Ishikawa (cell line): ENCODE measurements around the gene ICAM1.

Experiments
- CEBPB ChIP-seq: IDR thresholded peaks from 2 replicates; pipeline ENCODE4 v1.6.1; 2012
- CREB1 ChIP-seq: IDR thresholded peaks from 2 replicates; pipeline ENCODE4 v1.6.1; 2012; ENCODE audit warnings: low read depth
- EGR1 ChIP-seq: IDR thresholded peaks from 2 replicates; pipeline ENCODE4 v1.6.1; 2012
- EP300 ChIP-seq: IDR thresholded peaks from 2 replicates; pipeline ENCODE4 v1.6.1; 2012; ENCODE audit warnings: borderline replicate concordance
- FOXM1 ChIP-seq: IDR thresholded peaks from 2 replicates; pipeline ENCODE4 v1.6.1; 2012; ENCODE audit warnings: low read depth, borderline replicate concordance
- MAX ChIP-seq: IDR thresholded peaks from 2 replicates; pipeline ENCODE4 v1.6.1; 2012
- NFIC ChIP-seq: IDR thresholded peaks from 2 replicates; pipeline ENCODE4 v1.6.1; 2012
- RAD21 ChIP-seq: IDR thresholded peaks from 2 replicates; pipeline ENCODE4 v1.6.1; 2012; ENCODE audit warnings: low read depth
- TAF1 ChIP-seq: IDR thresholded peaks from 2 replicates; pipeline ENCODE4 v1.6.1; 2012; ENCODE audit warnings: low read depth, mild to moderate bottlenecking
- TCF12 ChIP-seq: IDR thresholded peaks from 2 replicates; pipeline ENCODE4 v1.6.1; 2012; ENCODE audit warnings: low read depth
- TEAD4 ChIP-seq: IDR thresholded peaks from 2 replicates; pipeline ENCODE4 v1.6.1; 2012
- YY1 ChIP-seq: IDR thresholded peaks from 2 replicates; pipeline ENCODE4 v1.6.1; 2012; ENCODE audit warnings: low read depth
- ZBTB7A ChIP-seq: IDR thresholded peaks from 2 replicates; pipeline ENCODE4 v1.6.1; 2012; ENCODE audit warnings: low read depth
- TF ChIP-seq, protein P1 (sequence below): IDR thresholded peaks from 2 replicates; pipeline ENCODE4 v1.6.1; 2012
- TF ChIP-seq, protein P2 (sequence below): IDR thresholded peaks from 2 replicates; pipeline ENCODE4 v1.6.1; 2012; ENCODE audit warnings: low read depth, mild to moderate bottlenecking

Gene ICAM1

GRCh38 chr19:10327793-10328192, 56.9 kb downstream of the ICAM1 start:
- TF ChIP-seq MAX (no peak), EGR1 (no peak), YY1 (no peak), CEBPB (no peak), TCF12 (no peak), RAD21 (no peak), ZBTB7A (no peak), FOXM1 (no peak), TAF1 (no peak), NFIC (no peak), TEAD4 (no peak), EP300 (no peak), CREB1 (no peak)
- TF ChIP-seq, protein P1, sequence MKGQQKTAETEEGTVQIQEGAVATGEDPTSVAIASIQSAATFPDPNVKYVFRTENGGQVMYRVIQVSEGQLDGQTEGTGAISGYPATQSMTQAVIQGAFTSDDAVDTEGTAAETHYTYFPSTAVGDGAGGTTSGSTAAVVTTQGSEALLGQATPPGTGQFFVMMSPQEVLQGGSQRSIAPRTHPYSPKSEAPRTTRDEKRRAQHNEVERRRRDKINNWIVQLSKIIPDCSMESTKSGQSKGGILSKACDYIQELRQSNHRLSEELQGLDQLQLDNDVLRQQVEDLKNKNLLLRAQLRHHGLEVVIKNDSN = no peak

- no peak for TF ChIP-seq TEAD4
- no peak for TF ChIP-seq ZBTB7A
- TF ChIP-seq EP300 = no peak
- TF ChIP-seq RAD21 = no peak
- TF ChIP-seq YY1 = no peak
- no peak for TF ChIP-seq NFIC
- no peak for TF ChIP-seq CREB1
- TF ChIP-seq EGR1 = no peak
- TF ChIP-seq, protein P1 = no peak
These were observed 57.9 kb downstream of the ICAM1 start for GRCh38 chr19:10328558-10329429.

DNA sequence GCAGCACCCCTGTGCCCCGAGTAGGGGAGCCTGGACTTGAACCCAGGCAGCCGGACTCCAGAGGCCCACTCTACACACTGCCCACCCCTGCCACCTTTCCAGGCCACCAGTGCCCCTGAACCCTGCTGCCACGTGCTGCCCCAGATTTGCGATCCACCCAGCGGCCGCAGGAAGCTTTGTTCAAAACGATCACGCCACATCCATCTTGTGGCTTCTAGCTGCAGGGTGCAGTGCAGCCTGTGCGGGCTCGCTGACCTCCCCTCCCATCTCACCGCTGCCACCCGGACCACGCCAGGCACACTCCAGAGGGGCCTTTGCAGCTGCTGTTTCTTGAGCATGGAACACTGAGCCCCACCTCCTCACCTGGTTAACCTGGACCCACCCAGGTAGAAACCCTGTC, 58.6 kb downstream of the ICAM1 start:
- no peak for TF ChIP-seq EGR1

DNA sequence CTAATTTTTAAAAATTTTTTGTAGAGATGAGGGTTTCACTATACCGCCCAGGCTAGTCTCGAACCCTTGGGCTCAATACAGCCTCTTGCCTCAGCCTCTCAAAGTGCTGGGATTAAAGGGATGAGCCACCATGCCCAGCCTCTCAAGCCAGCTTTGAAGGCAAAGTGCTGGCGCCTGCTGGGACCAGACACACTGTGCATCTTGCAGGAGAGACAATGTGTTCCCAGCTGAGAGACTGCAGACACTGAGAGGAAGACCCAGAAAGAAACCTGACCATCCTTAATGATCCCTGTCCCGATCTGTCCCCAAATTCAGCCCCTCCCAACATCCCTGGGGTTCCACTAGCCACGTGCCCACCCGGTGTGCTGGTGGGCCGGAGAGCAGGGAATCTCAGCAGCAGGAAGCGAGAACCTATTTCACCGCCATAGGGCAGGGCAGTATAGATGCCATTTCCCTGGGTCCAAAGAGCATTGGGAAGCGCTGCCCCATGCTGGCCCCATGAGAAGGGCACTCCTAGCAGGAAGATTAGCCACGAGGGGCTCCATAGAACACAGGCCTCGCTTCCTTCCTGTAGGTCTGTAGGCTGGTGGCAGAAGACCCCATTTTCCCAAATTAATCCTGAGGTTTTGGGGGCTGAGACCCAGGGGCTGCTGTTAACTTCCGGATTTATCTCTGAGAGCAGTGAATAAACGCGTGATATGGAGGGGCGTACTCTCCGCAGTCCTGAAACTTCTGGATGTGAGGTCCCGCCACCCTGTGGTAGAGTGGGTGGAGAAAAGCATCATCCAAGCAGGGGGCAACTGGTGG, 61.4 kb downstream of the ICAM1 start:
- TF ChIP-seq FOXM1 = no peak
- no peak for TF ChIP-seq YY1
- TF ChIP-seq MAX = no peak
- TF ChIP-seq, protein P1 = no peak
- no peak for TF ChIP-seq TCF12
- no peak for TF ChIP-seq EGR1

GRCh38 chr19:10332965-10333757, 62.2 kb downstream of the ICAM1 start, which contains the start of gene RAVER1:
TSS of gene RAVER1 (minus strand) at chr19:10333529. CDS start at chr19:10333507, 22 bp downstream.
- TF ChIP-seq EGR1 (peak; percentile 76), YY1 (peak; percentile 97), TAF1 (peak; percentile 97), EP300 (peak; percentile 44; the same call in 1 of the 2 replicates), TEAD4 (no peak), CREB1 (peak; percentile 32; the same call in 1 of the 2 replicates), TCF12 (peak; percentile 67), FOXM1 (no peak; the same call in 1 of the 2 replicates), MAX (peak; percentile 89), ZBTB7A (peak; percentile 63; the same call in 1 of the 2 replicates)
- TF ChIP-seq, protein P1 = no peak

DNA sequence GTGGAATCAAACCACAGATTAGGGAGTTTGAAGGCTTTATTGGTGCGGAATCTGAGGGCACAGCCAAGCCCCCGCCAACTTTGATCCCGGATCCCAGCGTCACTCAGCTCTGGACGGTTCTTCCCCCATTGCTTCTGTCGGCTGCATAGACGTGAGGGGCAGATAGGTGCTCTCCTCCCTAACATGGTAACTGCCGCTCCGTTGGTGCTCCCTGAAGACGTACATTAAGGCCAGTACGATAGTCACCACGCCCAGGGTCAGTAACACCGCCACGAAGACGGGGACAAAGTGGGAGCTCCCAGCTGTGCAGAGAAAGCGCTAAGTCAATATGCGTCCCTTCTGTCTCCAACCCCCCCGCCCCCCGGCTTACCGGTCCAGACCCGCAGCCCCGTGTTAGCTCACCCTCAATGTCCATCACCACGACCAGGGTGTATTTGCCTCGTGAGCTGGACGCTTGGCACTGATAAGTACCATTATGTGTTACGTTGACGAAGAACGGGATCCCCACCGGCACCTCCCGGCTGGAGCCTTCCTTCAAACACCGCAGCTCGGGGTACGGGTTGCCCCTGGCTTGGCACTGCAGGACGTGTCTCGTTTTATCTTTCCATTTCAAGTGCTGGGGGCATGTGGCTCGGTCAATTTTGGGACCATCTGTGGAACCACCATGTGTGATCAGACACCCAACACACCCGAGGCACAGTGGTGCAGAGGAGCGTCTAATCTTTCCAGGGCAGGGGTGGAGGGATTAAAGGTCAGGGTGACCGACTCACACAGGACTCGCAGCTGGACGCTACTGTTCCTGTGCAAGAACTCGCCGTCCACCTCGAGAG, 63.1 kb downstream of the ICAM1 start:
- TF ChIP-seq TAF1 = no peak
- no peak for TF ChIP-seq MAX
- TF ChIP-seq ZBTB7A = no peak
- no peak for TF ChIP-seq YY1
- no peak for TF ChIP-seq NFIC
- no peak for TF ChIP-seq TEAD4
- no peak for TF ChIP-seq FOXM1
- TF ChIP-seq EGR1 = no peak
- TF ChIP-seq EP300 = no peak
- TF ChIP-seq CREB1 = no peak
- no peak for TF ChIP-seq RAD21
- TF ChIP-seq CEBPB = no peak
- TF ChIP-seq, protein P2, sequence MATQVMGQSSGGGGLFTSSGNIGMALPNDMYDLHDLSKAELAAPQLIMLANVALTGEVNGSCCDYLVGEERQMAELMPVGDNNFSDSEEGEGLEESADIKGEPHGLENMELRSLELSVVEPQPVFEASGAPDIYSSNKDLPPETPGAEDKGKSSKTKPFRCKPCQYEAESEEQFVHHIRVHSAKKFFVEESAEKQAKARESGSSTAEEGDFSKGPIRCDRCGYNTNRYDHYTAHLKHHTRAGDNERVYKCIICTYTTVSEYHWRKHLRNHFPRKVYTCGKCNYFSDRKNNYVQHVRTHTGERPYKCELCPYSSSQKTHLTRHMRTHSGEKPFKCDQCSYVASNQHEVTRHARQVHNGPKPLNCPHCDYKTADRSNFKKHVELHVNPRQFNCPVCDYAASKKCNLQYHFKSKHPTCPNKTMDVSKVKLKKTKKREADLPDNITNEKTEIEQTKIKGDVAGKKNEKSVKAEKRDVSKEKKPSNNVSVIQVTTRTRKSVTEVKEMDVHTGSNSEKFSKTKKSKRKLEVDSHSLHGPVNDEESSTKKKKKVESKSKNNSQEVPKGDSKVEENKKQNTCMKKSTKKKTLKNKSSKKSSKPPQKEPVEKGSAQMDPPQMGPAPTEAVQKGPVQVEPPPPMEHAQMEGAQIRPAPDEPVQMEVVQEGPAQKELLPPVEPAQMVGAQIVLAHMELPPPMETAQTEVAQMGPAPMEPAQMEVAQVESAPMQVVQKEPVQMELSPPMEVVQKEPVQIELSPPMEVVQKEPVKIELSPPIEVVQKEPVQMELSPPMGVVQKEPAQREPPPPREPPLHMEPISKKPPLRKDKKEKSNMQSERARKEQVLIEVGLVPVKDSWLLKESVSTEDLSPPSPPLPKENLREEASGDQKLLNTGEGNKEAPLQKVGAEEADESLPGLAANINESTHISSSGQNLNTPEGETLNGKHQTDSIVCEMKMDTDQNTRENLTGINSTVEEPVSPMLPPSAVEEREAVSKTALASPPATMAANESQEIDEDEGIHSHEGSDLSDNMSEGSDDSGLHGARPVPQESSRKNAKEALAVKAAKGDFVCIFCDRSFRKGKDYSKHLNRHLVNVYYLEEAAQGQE = no peak
- TF ChIP-seq TCF12 = no peak
- TF ChIP-seq, protein P1 = no peak
